ENCODE measurements around the gene PPIL6. TPM values are rescaled to one million over a fixed set of nuclear protein-coding genes. Genes with fewer than 3 reads are reported as not detected.

The PPIL6 gene
- total RNA-seq, 4 donors from 2014 or later, result 1.2 to 16.5 (median 4.8) TPM

DNA sequence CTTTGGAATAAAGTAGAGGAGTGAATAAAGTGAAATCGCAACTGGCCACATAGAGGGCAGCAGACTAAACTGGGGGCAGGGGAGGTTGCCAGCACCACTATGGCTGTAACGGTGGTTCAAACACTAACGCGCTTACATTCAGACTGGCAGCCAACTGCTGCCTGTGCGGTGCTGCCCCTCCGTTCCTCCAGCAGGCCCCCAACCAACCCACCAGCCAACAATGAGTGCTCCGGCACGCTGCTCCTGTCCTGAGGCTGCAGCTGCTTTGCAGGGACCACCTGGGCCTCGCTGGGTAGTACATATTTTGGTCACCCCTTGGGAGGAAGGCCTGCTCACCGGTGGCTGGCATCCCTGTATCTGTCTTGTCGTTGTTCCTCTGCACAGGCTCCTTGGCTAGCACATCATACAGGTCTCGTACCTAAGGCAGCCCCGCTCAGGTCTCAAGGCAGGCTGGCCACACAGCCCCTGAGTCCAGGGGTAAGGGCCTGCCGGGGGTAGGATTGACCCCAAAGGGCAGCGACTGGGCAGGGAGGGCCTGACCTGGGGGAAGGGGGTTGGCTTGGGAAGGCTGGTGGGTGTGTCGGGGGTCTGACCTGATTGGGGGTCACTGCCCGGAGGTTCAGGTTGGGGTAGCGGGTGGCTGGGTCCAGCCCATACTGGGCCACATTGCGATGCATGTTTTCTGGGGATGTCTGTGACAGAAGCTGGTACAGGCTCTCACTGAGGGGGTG, 8.8 kb upstream of the PPIL6 start:
- H3K9me3 ChIP-seq, result no peaks in the 10 kb centered on the region
- H3K27me3 ChIP-seq, result no peaks in the 10 kb centered on the region
- 79 to 83% methylated on average over 19 of the region's 19 CpGs for WGBS, 2 donors
- H3K4me1 ChIP-seq, result peaks cover 0 to 11% (median 9%) of the 10 kb centered on the region in 4 donors
- TF ChIP-seq EP300 (IDR thresholded peaks at IDR 0.05), result no peak
- TF ChIP-seq, protein P1, sequence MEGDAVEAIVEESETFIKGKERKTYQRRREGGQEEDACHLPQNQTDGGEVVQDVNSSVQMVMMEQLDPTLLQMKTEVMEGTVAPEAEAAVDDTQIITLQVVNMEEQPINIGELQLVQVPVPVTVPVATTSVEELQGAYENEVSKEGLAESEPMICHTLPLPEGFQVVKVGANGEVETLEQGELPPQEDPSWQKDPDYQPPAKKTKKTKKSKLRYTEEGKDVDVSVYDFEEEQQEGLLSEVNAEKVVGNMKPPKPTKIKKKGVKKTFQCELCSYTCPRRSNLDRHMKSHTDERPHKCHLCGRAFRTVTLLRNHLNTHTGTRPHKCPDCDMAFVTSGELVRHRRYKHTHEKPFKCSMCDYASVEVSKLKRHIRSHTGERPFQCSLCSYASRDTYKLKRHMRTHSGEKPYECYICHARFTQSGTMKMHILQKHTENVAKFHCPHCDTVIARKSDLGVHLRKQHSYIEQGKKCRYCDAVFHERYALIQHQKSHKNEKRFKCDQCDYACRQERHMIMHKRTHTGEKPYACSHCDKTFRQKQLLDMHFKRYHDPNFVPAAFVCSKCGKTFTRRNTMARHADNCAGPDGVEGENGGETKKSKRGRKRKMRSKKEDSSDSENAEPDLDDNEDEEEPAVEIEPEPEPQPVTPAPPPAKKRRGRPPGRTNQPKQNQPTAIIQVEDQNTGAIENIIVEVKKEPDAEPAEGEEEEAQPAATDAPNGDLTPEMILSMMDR (IDR thresholded peaks at IDR 0.05), result no peak
- no peak for TF ChIP-seq POLR2A (IDR thresholded peaks at IDR 0.05)
- no peak for DNase-seq (ENCODE audit: low spot score in 2 of 2)
- H3K4me3 ChIP-seq, result no peak overlapping the region
- no peak overlapping the region for H3K27ac ChIP-seq
- H3K36me3 ChIP-seq, result peaks cover 0 to 88% (median 6%) of the 10 kb centered on the region in 3 donors

DNA sequence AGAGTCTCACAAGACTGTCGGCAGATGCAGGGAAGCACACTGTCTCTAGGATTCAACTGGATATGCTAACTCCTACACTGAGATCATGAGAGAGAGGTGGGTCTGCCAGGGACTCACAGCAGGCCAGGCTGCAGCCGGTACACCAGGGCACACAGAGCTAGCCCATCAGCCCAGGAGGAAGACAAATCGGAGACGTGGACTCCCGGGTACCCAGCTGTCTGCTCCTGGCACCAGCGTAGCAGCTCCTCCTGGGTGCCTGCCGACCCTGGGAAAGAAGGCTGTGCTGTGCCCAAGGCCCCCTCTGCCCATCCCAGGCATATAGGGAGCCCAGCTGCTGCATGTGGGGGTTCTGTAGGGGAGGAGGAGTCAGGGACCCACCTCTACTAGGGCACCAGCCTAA, 8.2 kb upstream of the PPIL6 start:
- H3K9me3 ChIP-seq, result no peaks in the 10 kb centered on the region
- no peak overlapping the region for H3K4me3 ChIP-seq
- no peaks in the 10 kb centered on the region for H3K27me3 ChIP-seq
- WGBS, 2 donors, result 78 to 80% methylated on average over 3 to 7 of the region's 7 CpGs
- no peak overlapping the region for H3K27ac ChIP-seq
- DNase-seq (ENCODE audit: low spot score in 2 of 2), result no peak
- H3K4me1 ChIP-seq, result peaks cover 0 to 6% (median 5%) of the 10 kb centered on the region in 4 donors
- peaks cover 0 to 94% (median 6%) of the 10 kb centered on the region in 3 donors for H3K36me3 ChIP-seq
- TF ChIP-seq POLR2A (IDR thresholded peaks at IDR 0.05) (no peak), EP300 (IDR thresholded peaks at IDR 0.05) (no peak)
- TF ChIP-seq, protein P1 (IDR thresholded peaks at IDR 0.05), result no peak

DNA sequence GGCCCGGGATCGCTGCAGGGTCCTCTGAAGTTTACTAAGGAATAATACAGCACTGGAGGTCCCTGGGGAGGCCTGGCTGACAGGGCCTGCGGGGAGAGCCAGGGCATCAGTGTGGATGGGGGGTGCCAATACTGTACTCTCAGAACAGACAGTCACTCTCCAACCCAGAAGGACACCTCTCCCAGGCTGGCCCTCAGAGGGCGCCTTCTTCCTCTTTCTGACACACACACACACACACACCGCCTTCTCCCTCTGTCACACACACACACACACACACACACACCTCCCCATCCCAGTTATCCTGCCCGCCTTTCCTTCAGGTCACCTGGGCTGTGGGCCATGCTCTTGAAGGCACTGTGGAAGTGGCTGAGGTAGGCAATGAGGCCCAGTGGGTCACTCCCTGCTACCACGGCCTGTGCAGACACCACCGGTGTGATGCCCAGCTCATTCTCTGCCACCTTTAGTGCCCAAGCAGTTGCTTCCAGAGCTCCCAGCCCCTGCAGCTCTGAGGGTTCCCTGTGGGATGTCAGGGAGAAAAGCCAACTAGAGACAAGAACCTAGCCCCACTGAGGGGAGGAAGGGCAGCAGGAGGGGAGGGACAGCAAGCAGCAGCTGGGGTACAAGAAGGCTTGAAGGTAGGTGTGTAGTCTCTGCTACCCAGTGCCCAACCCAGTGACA, 7.6 kb upstream of the PPIL6 start:
- TF ChIP-seq, protein P1 (IDR thresholded peaks at IDR 0.05), result no peak
- TF ChIP-seq POLR2A (IDR thresholded peaks at IDR 0.05), result no peak
- no peak for TF ChIP-seq EP300 (IDR thresholded peaks at IDR 0.05)
- 78 to 83% methylated on average over 8 of the region's 8 CpGs for WGBS, 2 donors
- no peak overlapping the region for H3K4me3 ChIP-seq
- H3K4me1 ChIP-seq, result peaks cover 0 to 8% (median 1%) of the 10 kb centered on the region in 4 donors
- H3K27ac ChIP-seq, result no peak overlapping the region
- no peaks in the 10 kb centered on the region for H3K27me3 ChIP-seq
- H3K36me3 ChIP-seq, result peaks cover 0 to 95% (median 6%) of the 10 kb centered on the region in 3 donors
- no peak for DNase-seq (ENCODE audit: low spot score in 2 of 2)
- H3K9me3 ChIP-seq, result no peaks in the 10 kb centered on the region

DNA sequence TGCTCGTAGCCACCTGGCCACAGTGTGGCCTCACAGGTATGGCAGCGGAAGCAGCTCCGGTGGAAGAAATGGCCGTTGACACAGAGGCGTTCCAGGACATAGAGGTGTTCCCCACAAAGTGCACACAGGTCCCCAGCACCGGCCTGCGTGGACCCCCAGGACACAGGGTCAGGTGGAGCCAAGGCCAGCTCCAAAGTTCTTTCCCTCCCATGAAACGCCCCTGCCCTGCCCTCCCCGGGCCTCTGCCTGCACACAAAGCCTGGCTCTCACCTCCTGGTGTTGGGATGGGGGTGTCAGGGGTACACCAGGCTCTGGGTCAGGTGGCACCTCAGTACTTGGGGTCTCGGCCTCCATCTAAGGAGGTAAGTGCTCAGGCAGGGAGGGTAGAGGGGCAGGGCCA, 6.7 kb upstream of the PPIL6 start:
- 82 to 90% methylated on average over 10 of the region's 10 CpGs for WGBS, 2 donors
- Histone ChIP-seq H3K4me3 (no peak overlapping the region), H3K4me1 (peaks cover 0 to 18% (median 4%) of the 10 kb centered on the region in 4 donors), H3K36me3 (peaks cover 0 to 93% (median 6%) of the 10 kb centered on the region in 3 donors), H3K27me3 (no peaks in the 10 kb centered on the region), H3K9me3 (no peaks in the 10 kb centered on the region), H3K27ac (no peak overlapping the region)
- no peak for TF ChIP-seq POLR2A (IDR thresholded peaks at IDR 0.05)
- no peak for TF ChIP-seq EP300 (IDR thresholded peaks at IDR 0.05)
- TF ChIP-seq, protein P1 (IDR thresholded peaks at IDR 0.05), result no peak
- no peak for DNase-seq (ENCODE audit: low spot score in 2 of 2)

DNA sequence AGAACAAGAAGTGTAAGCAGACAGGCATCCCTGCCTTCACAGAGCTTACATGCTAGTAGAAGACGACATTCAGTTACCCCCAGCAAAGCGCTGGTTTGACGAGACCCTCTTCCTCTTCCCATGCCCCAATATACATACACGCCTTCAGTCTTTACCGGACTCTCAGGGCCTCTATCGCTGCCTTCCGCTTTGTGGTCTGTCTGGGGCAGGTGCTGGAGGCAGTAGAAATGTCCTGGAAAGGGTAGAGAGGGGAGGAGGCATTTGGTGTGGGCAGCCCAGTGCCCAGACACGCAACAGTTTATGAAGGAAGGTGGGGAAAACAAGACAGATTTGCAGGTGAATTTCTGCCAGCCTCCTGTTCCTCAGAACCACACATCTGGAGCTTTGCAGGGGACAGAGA, 6.1 kb upstream of the PPIL6 start:
- TF ChIP-seq POLR2A (IDR thresholded peaks at IDR 0.05), result no peak
- no peak for TF ChIP-seq EP300 (IDR thresholded peaks at IDR 0.05)
- TF ChIP-seq, protein P1 (IDR thresholded peaks at IDR 0.05), result no peak
- Histone ChIP-seq H3K4me1 (peaks cover 0 to 23% (median 9%) of the 10 kb centered on the region in 4 donors), H3K27ac (no peak overlapping the region), H3K4me3 (no peak overlapping the region), H3K36me3 (peaks cover 0 to 87% (median 2%) of the 10 kb centered on the region in 3 donors), H3K27me3 (no peaks in the 10 kb centered on the region), H3K9me3 (no peaks in the 10 kb centered on the region)
- WGBS, 2 donors, result 70 to 92% methylated on average over 8 of the region's 8 CpGs
- DNase-seq (ENCODE audit: low spot score in 2 of 2), result no peak

Data from tibial nerve (tissue), 4 donors.